Measurements from ENCODE around the gene UNC5A. TPM values are rescaled to one million over a fixed set of nuclear protein-coding genes. Genes with fewer than 3 reads are reported as not detected.

Gene UNC5A
- total and polyA plus RNA-seq, 8 donors, result 0.09 to 3.6 (median 0.32) TPM

GRCh38 chr5:176922817-176923216 lies 112.5 kb downstream of the UNC5A start:
- TF ChIP-seq CTCF (IDR thresholded peaks at IDR 0.05), result no peak
- Histone ChIP-seq H3K27me3 (no peaks in the 10 kb centered on the region), H3K27ac (no peak overlapping the region), H3K36me3 (no peaks in the 10 kb centered on the region), H3K9me3 (no peaks in the 10 kb centered on the region), H3K4me3 (no peak overlapping the region), H3K4me1 (no peaks in the 10 kb centered on the region)
- 68 to 74% methylated on average over 2 of the region's 2 CpGs for WGBS, 2 donors
- DNase-seq (no peak), FAIRE-seq (no peak), ATAC-seq (no peak)
- intact Hi-C loops (cut with DNase I), result no loop called here

GRCh38 chr5:176927562-176927961 lies 117.2 kb downstream of the UNC5A start:
- no peak for TF ChIP-seq CTCF (IDR thresholded peaks at IDR 0.05)
- no peak overlapping the region for H3K4me3 ChIP-seq
- no peak overlapping the region for H3K27ac ChIP-seq
- FAIRE-seq (no peak), ATAC-seq (no peak), DNase-seq (no peak)
- peaks cover 0 to 17% (median 0%) of the 10 kb centered on the region in 3 donors for H3K36me3 ChIP-seq
- H3K27me3 ChIP-seq, result no peaks in the 10 kb centered on the region
- H3K9me3 ChIP-seq, result no peaks in the 10 kb centered on the region
- intact Hi-C loops (cut with DNase I), result no loop called here
- H3K4me1 ChIP-seq, result no peaks in the 10 kb centered on the region
- 94 to 97% methylated on average over 3 of the region's 3 CpGs for WGBS, 2 donors

GRCh38 chr5:176929654-176930053 lies 119.3 kb downstream of the UNC5A start:
- FAIRE-seq (no peak), ATAC-seq (no peak), DNase-seq (no peak)
- Histone ChIP-seq H3K9me3 (no peaks in the 10 kb centered on the region), H3K4me3 (no peak overlapping the region), H3K27ac (no peak overlapping the region), H3K36me3 (peaks cover 0 to 17% (median 0%) of the 10 kb centered on the region in 3 donors), H3K4me1 (no peaks in the 10 kb centered on the region), H3K27me3 (no peaks in the 10 kb centered on the region)
- intact Hi-C loops (cut with DNase I), result no loop called here
- 92 to 100% methylated on average over 1 of the region's 1 CpG for WGBS, 2 donors
- no peak for TF ChIP-seq CTCF (IDR thresholded peaks at IDR 0.05)

Other genes starting within 250 kb of the UNC5A start
- 1 to 10 TPM in 2 of 6 donors, under 1 TPM in 4; 0.23 to 1.1 (median 0.42) TPM for gene GPRIN1, start 200.4 kb upstream of the UNC5A start, total RNA-seq
- 1 to 10 TPM in 1 of 2 donors, under 1 TPM in 1; 0.72 to 3.2 TPM for gene GPRIN1, start 200.4 kb upstream of the UNC5A start, polyA plus RNA-seq
- gene SNCB, start 180.0 kb upstream of the UNC5A start, total RNA-seq, result under 1 TPM in 5 of 6 donors, not detected in 1; 0.14 to 0.41 (median 0.35) TPM
- 1 to 10 TPM; 3.6 to 6.6 TPM for gene SNCB, start 180.0 kb upstream of the UNC5A start, polyA plus RNA-seq
- gene EIF4E1B, start 179.9 kb upstream of the UNC5A start, total RNA-seq, result under 1 TPM in 1 of 6 donors, not detected in 5; 0.04 TPM
- 1 to 10 TPM in 1 of 2 donors, under 1 TPM in 1; 0.30 to 1.5 TPM for gene EIF4E1B, start 179.9 kb upstream of the UNC5A start, polyA plus RNA-seq
- 10 to 100 TPM; 12.4 to 26.6 (median 15.3) TPM for gene TSPAN17, start 163.1 kb upstream of the UNC5A start, total RNA-seq
- gene TSPAN17, start 163.1 kb upstream of the UNC5A start, polyA plus RNA-seq, result 10 to 100 TPM; 22.8 to 30.1 TPM
- gene HK3, start 88.8 kb downstream of the UNC5A start, total RNA-seq, result 1 to 10 TPM in 3 of 6 donors, under 1 TPM in 3; 0.24 to 4.0 (median 2.1) TPM
- 1 to 10 TPM; 4.7 to 6.6 TPM for gene HK3, start 88.8 kb downstream of the UNC5A start, polyA plus RNA-seq
- 10 to 100 TPM; 19.9 to 29.5 (median 21.9) TPM for gene UIMC1, start 196.2 kb downstream of the UNC5A start, total RNA-seq
- 10 to 100 TPM; 24.1 to 28.0 TPM for gene UIMC1, start 196.2 kb downstream of the UNC5A start, polyA plus RNA-seq
- 10 to 100 TPM in 1 of 6 donors, 1 to 10 TPM in 5; 6.9 to 10.4 (median 8.6) TPM for gene ZNF346, start 212.1 kb downstream of the UNC5A start, total RNA-seq
- gene ZNF346, start 212.1 kb downstream of the UNC5A start, polyA plus RNA-seq, result 1 to 10 TPM; 4.5 to 6.6 TPM

All from pancreas (tissue), 10 donors.